GM23338 (cell line): ENCODE results near the gene IQGAP2. TPM values are rescaled to one million over a fixed set of nuclear protein-coding genes. Genes with fewer than 3 reads are reported as not detected.

Source experiments
- ATAC-seq: fragments of 200-7000 bp; cut with Tn5 transposase; 3 replicates; pipeline ENCODE4 v1.9.1; 2020
- DNase-seq: peaks from one replicate; pipeline ENCODE4 v3.0.0-alpha.2; 2015; ENCODE audit warnings: low spot score
- H2AFZ ChIP-seq: fragments of 200-600 bp; sonication (generic); 2 replicates; pipeline ENCODE4 v1.8.0; 2016; ENCODE audit warnings: antibody characterized with exemption, mild to moderate bottlenecking, moderate library complexity
- H3F3A ChIP-seq: fragments of 200-600 bp; sonication (generic); replicated peaks from 2 replicates; pipeline ENCODE4 v1.8.0; 2017; ENCODE audit warnings: antibody characterized with exemption, mixed run types, low read depth
- H3K27ac ChIP-seq: fragments of 200-600 bp; sonication (generic); 2 replicates; pipeline ENCODE4 v1.6.1; 2016; ENCODE audit warnings: low read depth
- H3K27me3 ChIP-seq: fragments of 200-600 bp; sonication (generic); 2 replicates; pipeline ENCODE4 v1.8.0; 2016; ENCODE audit warnings: mild to moderate bottlenecking, mixed run types, moderate library complexity; ENCODE audit not compliant: insufficient read depth
- H3K36me3 ChIP-seq: fragments of 200-600 bp; sonication (generic); 2 replicates; pipeline ENCODE4 v1.8.0; 2016; ENCODE audit warnings: mild to moderate bottlenecking; ENCODE audit not compliant: insufficient read depth
- H3K4me1 ChIP-seq: fragments of 200-600 bp; sonication (generic); 2 replicates; pipeline ENCODE4 v1.8.0; 2016; ENCODE audit warnings: mild to moderate bottlenecking, moderate library complexity; ENCODE audit not compliant: insufficient read depth
- H3K4me2 ChIP-seq: fragments of 200-600 bp; sonication (generic); 2 replicates; pipeline ENCODE4 v1.7.1; 2017; ENCODE audit warnings: mixed run types
- H3K4me3 ChIP-seq: fragments of 200-600 bp; sonication (generic); 2 replicates; pipeline ENCODE4 v1.6.1; 2016; ENCODE audit warnings: mixed run types
- H3K79me2 ChIP-seq: fragments of 200-600 bp; sonication (generic); replicated peaks from 2 replicates; pipeline ENCODE4 v1.8.0; 2017; ENCODE audit warnings: mild to moderate bottlenecking; ENCODE audit not compliant: insufficient read depth
- H3K9me2 ChIP-seq: fragments of 200-600 bp; sonication (generic); 2 replicates; pipeline ENCODE4 v1.8.0; 2017; ENCODE audit not compliant: insufficient read depth
- H4K20me1 ChIP-seq: fragments of 200-600 bp; sonication (generic); replicated peaks from 2 replicates; pipeline ENCODE4 v1.8.0; 2017; ENCODE audit warnings: mild to moderate bottlenecking; ENCODE audit not compliant: insufficient read depth
- H3K27ac Mint-ChIP-seq: 2 replicates; pipeline ENCODE4 v1.8.0; 2020; ENCODE audit warnings: inconsistent platforms, mild to moderate bottlenecking, moderate library complexity, mixed read lengths
- H3K27me3 Mint-ChIP-seq: 3 replicates; pipeline ENCODE4 v1.8.0; 2022; ENCODE audit warnings: low read depth, mild to moderate bottlenecking, moderate library complexity, mixed read lengths, inconsistent platforms; ENCODE audit not compliant: insufficient read depth, poor library complexity
- H3K36me3 Mint-ChIP-seq: 3 replicates; pipeline ENCODE4 v1.8.0; 2021; ENCODE audit warnings: low read depth, mild to moderate bottlenecking, inconsistent platforms, moderate library complexity, mixed read lengths
- H3K4me1 Mint-ChIP-seq: 3 replicates; pipeline ENCODE4 v1.8.0; 2020; ENCODE audit warnings: mild to moderate bottlenecking, inconsistent platforms, mixed read lengths
- H3K4me3 Mint-ChIP-seq: 3 replicates; pipeline ENCODE4 v1.8.0; 2021; ENCODE audit warnings: moderate library complexity, mild to moderate bottlenecking, inconsistent platforms, mixed read lengths
- H3K9me3 Mint-ChIP-seq: 3 replicates; pipeline ENCODE4 v1.8.0; 2020; ENCODE audit warnings: moderate library complexity, mild to moderate bottlenecking, inconsistent platforms, mixed read lengths
- CREB1 ChIP-seq: fragments of 250-450 bp; sonication (Bioruptor Pico); IDR thresholded peaks from 2 replicates; pipeline ENCODE4 v1.5.0; 2020; ENCODE audit warnings: low read depth, mild to moderate bottlenecking, moderate library complexity
- EZH2 ChIP-seq: fragments of 200-600 bp; sonication (generic); IDR thresholded peaks from one replicate; pipeline ENCODE4 v1.8.0; 2017; ENCODE audit warnings: antibody characterized with exemption, mild to moderate bottlenecking, low read depth; ENCODE audit not compliant: unreplicated experiment
- EZH2phosphoT487 ChIP-seq: fragments of 200-600 bp; sonication (generic); IDR thresholded peaks from one replicate; pipeline ENCODE4 v1.8.1; 2018; ENCODE audit warnings: antibody characterized with exemption; ENCODE audit not compliant: unreplicated experiment
- NANOG ChIP-seq: IDR thresholded peaks from 2 replicates; pipeline ENCODE4 v1.6.1; 2016; ENCODE audit warnings: antibody characterized with exemption, borderline replicate concordance
- POLR2AphosphoS5 ChIP-seq: IDR thresholded peaks from 2 replicates; pipeline ENCODE4 v1.6.1; 2016; ENCODE audit warnings: antibody characterized with exemption, low read depth
- ZNF331 ChIP-seq: fragments of 250-450 bp; sonication (Bioruptor Pico); IDR thresholded peaks from 2 replicates; pipeline ENCODE4 v1.5.0; 2020; ENCODE audit warnings: low read depth, mild to moderate bottlenecking, moderate library complexity
- polyA plus RNA-seq: library from polyadenylated mRNA; unstranded; fragments of >200 nt; fragmentation: Nextera tagmentation; extraction: Ambion mirVana; gene quantifications from 2 replicates; pipeline ENCODE4 v1.2.1, GENCODE V29; 2016
- total RNA-seq: library from RNA; depleted of rRNA; stranded (reverse); fragments of >200 nt; shearing (Covaris generic); gene quantifications from 2 replicates; pipeline ENCODE4 v1.2.3, GENCODE V29; 2014
- TF ChIP-seq, protein P1 (sequence below): fragments of 250-450 bp; sonication (Bioruptor Pico); IDR thresholded peaks from 2 replicates; pipeline ENCODE4 v1.5.0; 2020; ENCODE audit warnings: mild to moderate bottlenecking, moderate library complexity
- TF ChIP-seq, protein P2 (sequence below), 2 experiments: fragments of 200-600 bp in 1 of 2; sonication (generic) in 1 of 2; conservative IDR thresholded peaks; 2 replicates each; pipeline versions ENCODE4 v1.5.1 to v1.6.1; 2016 to 2017; ENCODE audit warnings: antibody characterized with exemption in 2 of 2, low read depth in 2 of 2, mild to moderate bottlenecking in 2 of 2, moderate library complexity in 1 of 2

IQGAP2 gene
- total and polyA plus RNA-seq, 2 experiments from 2014 or later: 60.0 to 86.5 TPM

DNA sequence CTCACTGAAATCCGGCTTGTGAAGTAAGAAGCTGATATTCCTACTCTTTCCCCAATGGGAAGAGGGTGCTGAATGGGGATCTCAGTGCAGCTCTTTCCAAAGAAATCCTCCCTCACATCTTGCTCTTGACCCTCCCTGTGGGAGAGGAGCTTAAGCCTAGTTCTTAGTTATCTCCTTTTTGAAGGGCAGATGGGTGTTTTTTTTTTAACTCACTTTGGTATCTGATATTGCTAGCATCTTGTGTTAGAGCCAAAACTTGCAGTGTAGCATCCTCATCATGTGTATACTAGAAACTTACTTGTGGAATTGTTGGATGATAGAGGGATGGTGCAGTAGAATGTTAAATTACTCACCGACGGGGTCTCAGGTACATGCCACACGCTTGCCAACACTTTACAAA lies 129.9 kb downstream of the IQGAP2 start (continued):
- TF ChIP-seq, protein P1, sequence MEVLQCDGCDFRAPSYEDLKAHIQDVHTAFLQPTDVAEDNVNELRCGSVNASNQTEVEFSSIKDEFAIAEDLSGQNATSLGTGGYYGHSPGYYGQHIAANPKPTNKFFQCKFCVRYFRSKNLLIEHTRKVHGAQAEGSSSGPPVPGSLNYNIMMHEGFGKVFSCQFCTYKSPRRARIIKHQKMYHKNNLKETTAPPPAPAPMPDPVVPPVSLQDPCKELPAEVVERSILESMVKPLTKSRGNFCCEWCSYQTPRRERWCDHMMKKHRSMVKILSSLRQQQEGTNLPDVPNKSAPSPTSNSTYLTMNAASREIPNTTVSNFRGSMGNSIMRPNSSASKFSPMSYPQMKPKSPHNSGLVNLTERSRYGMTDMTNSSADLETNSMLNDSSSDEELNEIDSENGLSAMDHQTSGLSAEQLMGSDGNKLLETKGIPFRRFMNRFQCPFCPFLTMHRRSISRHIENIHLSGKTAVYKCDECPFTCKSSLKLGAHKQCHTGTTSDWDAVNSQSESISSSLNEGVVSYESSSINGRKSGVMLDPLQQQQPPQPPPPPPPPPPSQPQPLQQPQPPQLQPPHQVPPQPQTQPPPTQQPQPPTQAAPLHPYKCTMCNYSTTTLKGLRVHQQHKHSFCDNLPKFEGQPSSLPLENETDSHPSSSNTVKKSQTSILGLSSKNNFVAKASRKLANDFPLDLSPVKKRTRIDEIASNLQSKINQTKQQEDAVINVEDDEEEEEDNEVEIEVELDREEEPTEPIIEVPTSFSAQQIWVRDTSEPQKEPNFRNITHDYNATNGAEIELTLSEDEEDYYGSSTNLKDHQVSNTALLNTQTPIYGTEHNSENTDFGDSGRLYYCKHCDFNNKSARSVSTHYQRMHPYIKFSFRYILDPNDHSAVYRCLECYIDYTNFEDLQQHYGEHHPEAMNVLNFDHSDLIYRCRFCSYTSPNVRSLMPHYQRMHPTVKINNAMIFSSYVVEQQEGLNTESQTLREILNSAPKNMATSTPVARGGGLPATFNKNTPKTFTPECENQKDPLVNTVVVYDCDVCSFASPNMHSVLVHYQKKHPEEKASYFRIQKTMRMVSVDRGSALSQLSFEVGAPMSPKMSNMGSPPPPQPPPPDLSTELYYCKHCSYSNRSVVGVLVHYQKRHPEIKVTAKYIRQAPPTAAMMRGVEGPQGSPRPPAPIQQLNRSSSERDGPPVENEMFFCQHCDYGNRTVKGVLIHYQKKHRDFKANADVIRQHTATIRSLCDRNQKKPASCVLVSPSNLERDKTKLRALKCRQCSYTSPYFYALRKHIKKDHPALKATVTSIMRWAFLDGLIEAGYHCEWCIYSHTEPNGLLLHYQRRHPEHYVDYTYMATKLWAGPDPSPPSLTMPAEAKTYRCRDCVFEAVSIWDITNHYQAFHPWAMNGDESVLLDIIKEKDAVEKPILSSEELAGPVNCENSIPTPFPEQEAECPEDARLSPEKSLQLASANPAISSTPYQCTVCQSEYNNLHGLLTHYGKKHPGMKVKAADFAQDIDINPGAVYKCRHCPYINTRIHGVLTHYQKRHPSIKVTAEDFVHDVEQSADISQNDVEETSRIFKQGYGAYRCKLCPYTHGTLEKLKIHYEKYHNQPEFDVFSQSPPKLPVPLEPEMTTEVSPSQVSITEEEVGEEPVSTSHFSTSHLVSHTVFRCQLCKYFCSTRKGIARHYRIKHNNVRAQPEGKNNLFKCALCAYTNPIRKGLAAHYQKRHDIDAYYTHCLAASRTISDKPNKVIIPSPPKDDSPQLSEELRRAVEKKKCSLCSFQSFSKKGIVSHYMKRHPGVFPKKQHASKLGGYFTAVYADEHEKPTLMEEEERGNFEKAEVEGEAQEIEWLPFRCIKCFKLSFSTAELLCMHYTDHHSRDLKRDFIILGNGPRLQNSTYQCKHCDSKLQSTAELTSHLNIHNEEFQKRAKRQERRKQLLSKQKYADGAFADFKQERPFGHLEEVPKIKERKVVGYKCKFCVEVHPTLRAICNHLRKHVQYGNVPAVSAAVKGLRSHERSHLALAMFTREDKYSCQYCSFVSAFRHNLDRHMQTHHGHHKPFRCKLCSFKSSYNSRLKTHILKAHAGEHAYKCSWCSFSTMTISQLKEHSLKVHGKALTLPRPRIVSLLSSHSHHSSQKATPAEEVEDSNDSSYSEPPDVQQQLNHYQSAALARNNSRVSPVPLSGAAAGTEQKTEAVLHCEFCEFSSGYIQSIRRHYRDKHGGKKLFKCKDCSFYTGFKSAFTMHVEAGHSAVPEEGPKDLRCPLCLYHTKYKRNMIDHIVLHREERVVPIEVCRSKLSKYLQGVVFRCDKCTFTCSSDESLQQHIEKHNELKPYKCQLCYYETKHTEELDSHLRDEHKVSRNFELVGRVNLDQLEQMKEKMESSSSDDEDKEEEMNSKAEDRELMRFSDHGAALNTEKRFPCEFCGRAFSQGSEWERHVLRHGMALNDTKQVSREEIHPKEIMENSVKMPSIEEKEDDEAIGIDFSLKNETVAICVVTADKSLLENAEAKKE (CRISPR knock-in tag): no peak
- no peak for TF ChIP-seq EZH2phosphoT487

DNA sequence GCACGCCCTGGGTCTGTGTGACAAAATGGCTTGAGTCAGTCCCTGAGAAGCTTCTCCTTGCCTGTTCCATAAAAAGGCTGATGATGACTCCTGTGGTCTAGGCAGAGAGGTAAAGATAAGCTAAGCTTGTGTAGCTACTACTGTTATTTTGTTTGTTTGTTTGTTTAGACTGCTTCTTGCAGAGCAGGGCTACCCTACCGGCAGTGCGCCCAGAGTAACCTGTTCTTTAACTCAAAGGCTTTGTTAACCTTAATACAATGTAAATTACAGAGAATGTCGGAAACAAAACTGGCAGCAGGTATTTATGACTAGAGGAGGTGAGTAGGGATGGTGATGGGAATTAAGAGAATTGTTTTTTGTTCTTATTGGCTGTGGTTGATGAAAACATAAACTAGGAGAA lies 132.5 kb downstream of the IQGAP2 start:
- H3K36me3 Mint-ChIP-seq: peaks cover 8% of the 10 kb centered on the region; the same call in 1 of the 3 replicates
- Histone ChIP-seq H4K20me1 (no peaks in the 10 kb centered on the region), H3K4me2 (no peak overlapping the region), H3K4me1 (peaks cover 19% of the 10 kb centered on the region), H3K9me2 (no peaks in the 10 kb centered on the region), H2AFZ (no peak overlapping the region), H3K79me2 (peaks cover 31% of the 10 kb centered on the region), H3K4me3 (no peak overlapping the region), H3K36me3 (no peaks in the 10 kb centered on the region), H3K27ac (0 out of 2 replicates have a peak overlapping the region, but pooled peaks have one; percentile 46), H3F3A (no peaks in the 10 kb centered on the region), H3K27me3 (no peaks in the 10 kb centered on the region)
- DNase-seq: peak; percentile 48
- peak; percentile 75 for ATAC-seq
- H3K9me3 Mint-ChIP-seq: peaks cover 4% of the 10 kb centered on the region; the same call in 1 of the 3 replicates
- H3K27ac Mint-ChIP-seq: peak overlapping the region; percentile 58; the same call in 1 of the 2 replicates
- H3K4me1 Mint-ChIP-seq: peaks cover 37% of the 10 kb centered on the region
- peaks cover 4% of the 10 kb centered on the region for H3K27me3 Mint-ChIP-seq
- no peak overlapping the region for H3K4me3 Mint-ChIP-seq
- TF ChIP-seq NANOG (no peak), CREB1 (no peak), POLR2AphosphoS5 (no peak), EZH2 (no peak), ZNF331 (no peak), EZH2phosphoT487 (no peak)
- TF ChIP-seq, protein P1 (CRISPR knock-in tag): no peak
- TF ChIP-seq, protein P2, sequence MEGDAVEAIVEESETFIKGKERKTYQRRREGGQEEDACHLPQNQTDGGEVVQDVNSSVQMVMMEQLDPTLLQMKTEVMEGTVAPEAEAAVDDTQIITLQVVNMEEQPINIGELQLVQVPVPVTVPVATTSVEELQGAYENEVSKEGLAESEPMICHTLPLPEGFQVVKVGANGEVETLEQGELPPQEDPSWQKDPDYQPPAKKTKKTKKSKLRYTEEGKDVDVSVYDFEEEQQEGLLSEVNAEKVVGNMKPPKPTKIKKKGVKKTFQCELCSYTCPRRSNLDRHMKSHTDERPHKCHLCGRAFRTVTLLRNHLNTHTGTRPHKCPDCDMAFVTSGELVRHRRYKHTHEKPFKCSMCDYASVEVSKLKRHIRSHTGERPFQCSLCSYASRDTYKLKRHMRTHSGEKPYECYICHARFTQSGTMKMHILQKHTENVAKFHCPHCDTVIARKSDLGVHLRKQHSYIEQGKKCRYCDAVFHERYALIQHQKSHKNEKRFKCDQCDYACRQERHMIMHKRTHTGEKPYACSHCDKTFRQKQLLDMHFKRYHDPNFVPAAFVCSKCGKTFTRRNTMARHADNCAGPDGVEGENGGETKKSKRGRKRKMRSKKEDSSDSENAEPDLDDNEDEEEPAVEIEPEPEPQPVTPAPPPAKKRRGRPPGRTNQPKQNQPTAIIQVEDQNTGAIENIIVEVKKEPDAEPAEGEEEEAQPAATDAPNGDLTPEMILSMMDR (conservative IDR thresholded peaks at IDR 0.05; ENCODE audit: low read depth in 2 of 2): no peak
